LNCaP clone FGC (cell line): Measurements from ENCODE around the gene NCOA4.

ENCODE experiments used
- DNase-seq: peaks from one replicate; pipeline ENCODE4 v3.0.0-alpha.2; 2011; ENCODE audit warnings: low read depth
- H3K4me3 ChIP-seq: 2 replicates; pipeline ENCODE4 v1.5.1; 2011; ENCODE audit warnings: mild to moderate bottlenecking, low read depth, low read length, control low read depth
- CTCF ChIP-seq: IDR thresholded peaks from 2 replicates; pipeline ENCODE4 v1.5.1; 2012; ENCODE audit warnings: mild to moderate bottlenecking; ENCODE audit not compliant: control insufficient read depth, insufficient read depth; ENCODE audit errors: extremely low read depth

Gene NCOA4

GRCh38 chr10:46019177-46019528, 11.3 kb downstream of the NCOA4 start:
- H3K4me3 ChIP-seq: no peak overlapping the region
- no peak for DNase-seq
- TF ChIP-seq CTCF: no peak

DNA sequence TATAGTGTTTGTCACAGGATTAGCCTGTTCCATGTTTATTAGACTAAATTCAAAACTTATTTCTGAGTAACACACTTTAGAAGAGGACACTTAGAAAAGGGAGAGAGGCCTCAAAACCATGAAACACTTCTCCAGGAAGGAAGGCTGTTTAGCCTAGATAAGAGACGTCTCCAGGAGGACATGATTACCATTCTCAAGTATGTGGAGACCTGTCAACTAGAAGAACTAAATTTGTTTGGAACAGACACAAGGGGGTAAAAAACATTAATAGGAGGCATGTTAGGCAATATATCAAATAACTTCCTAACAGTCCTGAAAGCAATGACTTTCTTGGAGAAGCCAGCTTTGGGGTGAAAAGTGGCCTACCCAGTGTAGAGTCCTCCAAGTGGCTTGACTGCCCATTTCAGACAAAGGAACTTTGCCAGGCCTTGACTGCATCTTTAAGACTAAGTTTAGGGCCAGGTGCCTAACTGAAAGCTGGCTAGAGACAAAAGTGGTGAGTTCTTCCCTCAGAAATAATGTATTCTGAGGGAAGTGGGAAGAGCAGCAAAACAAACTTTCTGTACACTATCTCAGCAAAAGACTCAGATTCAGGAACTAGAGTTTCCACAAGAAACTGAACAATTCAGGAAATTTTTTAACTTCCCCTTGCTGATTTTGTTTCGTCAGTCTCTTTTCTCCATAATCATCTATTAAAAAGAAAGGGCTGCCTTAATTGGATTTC, 11.8 kb downstream of the NCOA4 start:
- H3K4me3 ChIP-seq: no peak overlapping the region
- DNase-seq: no peak
- no peak for TF ChIP-seq CTCF

DNA sequence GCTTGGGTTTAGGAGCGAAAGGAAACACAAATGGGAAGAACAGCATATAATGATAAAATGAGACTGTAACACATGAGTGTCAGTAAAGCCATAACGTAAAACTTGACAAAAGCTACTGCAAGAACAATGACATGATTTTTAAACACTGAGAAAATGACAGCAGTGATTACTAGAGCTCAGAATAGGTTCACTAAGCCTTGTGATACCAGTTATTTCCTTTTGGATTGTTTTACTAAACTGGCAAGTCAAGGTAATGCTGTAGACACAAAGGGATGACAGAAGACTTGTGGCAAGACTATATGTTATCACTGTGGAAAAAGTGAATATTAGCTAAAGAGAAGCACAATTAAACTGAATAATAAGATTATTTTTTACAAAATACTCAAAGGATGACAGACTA, 12.7 kb downstream of the NCOA4 start:
- no peak overlapping the region for H3K4me3 ChIP-seq
- TF ChIP-seq CTCF: no peak
- DNase-seq: no peak

DNA sequence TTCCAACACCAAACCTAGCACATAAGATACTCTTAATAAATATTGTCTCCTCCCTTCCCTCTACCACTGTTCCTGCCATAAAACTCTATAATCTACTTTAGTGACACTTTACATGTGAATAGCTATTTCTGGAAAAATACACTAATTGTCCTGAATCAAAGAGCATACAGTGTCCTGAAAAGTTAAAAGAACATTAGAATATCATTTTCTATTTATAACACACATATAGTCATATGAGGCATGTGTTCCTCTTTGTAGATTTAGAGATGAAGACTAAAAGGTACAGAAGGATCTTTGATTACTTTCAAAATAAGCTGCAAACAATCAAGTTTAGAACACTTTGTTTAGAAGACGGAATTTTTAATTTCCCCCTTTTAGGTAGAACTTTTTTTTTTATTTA, 13.6 kb downstream of the NCOA4 start:
- no peak overlapping the region for H3K4me3 ChIP-seq
- TF ChIP-seq CTCF: no peak
- no peak for DNase-seq

DNA sequence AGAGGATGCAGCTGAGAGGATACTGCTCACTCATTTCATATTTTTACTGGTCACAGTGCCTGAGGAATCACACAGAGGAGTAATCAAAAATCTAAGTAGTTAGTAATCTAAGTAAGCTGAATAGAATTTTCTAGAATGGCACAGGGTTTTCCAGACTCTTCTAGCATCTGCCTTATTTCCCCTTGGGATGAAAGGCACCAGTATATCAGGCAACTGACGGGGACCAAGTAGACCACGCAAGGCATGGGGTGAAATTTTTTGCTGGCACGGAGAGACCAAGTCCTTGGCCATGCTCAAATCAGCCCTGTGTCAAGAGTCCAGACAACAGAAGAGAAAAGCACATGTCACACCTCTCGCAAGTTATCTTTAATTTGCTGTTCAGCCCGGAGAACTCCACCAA, 14.2 kb downstream of the NCOA4 start:
- no peak for TF ChIP-seq CTCF
- H3K4me3 ChIP-seq: no peak overlapping the region
- no peak for DNase-seq

DNA sequence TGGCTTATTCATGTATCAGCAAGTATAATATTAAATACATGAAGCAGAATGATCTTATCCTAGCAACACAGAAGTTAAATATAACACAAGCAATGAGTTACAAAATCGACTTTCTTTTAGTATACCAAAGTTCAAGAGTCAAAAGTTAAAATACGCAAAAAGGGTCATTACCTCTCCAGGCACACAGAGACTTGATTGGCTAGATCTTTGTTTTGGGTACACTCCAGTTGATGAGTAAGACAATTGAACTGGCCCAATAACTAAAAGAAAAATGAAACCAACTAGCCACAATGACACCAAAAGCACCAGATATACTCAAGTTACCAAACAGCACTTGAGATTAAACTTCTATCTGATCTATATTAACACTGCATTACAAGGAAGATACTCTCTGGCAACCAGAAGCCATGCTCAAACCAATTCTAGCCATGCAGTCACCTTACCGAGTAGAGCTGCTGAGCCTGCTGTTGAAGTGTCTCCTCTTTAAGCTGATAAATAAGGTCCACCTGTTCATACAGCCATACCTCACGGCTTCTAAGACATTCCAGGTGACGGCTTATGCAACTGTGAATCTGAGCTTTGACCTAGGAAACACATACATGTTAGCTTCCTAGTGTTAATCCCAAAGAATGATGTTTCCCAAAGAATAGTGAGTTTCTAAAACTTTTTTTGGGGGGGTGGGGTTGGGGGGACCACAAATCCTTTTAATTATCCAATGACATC, 15.6 kb downstream of the NCOA4 start:
- no peak for DNase-seq
- no peak for TF ChIP-seq CTCF
- H3K4me3 ChIP-seq: no peak overlapping the region
